Measurements from ENCODE around the gene GRIN2A. TPM values are rescaled to one million over a fixed set of nuclear protein-coding genes. Genes with fewer than 3 reads are reported as not detected.

Gene GRIN2A
- total and polyA plus RNA-seq, 2 experiments from 2014 or later, result 0.42 to 5.5 TPM

- Histone ChIP-seq H3K4me3 (no peak overlapping the region), H3K27me3 (no peaks in the 10 kb centered on the region), H3K4me1 (ENCODE audit: low read depth) (peaks cover under 1% of the 10 kb centered on the region), H3K36me3 (no peaks in the 10 kb centered on the region), H3K27ac (no peak overlapping the region), H3K9me3 (ENCODE audit: low read depth) (no peaks in the 10 kb centered on the region)
- no peak for DNase-seq (ENCODE audit: low read depth in 1 of 2, low spot score in 1 of 2)
- TF ChIP-seq CTCF (IDR thresholded peaks at IDR 0.05; ENCODE audit: low read depth, low read length), result no peak
Measured at GRCh38 chr16:9859701-9860327, 322.4 kb downstream of the GRIN2A start.

- H3K36me3 ChIP-seq, result no peaks in the 10 kb centered on the region
Measured at GRCh38 chr16:9854675-9855074, 327.6 kb downstream of the GRIN2A start.

GRCh38 chr16:9852003-9852402 is 330.2 kb downstream of the GRIN2A start:
- no peak overlapping the region for H3K27ac ChIP-seq
- no peak overlapping the region for H3K4me3 ChIP-seq
- no peak for TF ChIP-seq CTCF (IDR thresholded peaks at IDR 0.05; ENCODE audit: low read depth, low read length)
- H3K9me3 ChIP-seq (ENCODE audit: low read depth), result no peaks in the 10 kb centered on the region
- no peaks in the 10 kb centered on the region for H3K36me3 ChIP-seq
- no peaks in the 10 kb centered on the region for H3K27me3 ChIP-seq
- DNase-seq (ENCODE audit: low read depth in 1 of 2, low spot score in 1 of 2), result no peak
- H3K4me1 ChIP-seq (ENCODE audit: low read depth), result peaks cover 3% of the 10 kb centered on the region

More at GRCh38 chr16:9854675-9855074, 327.6 kb downstream of the GRIN2A start:
- H3K4me3 ChIP-seq, result no peak overlapping the region
- H3K27me3 ChIP-seq, result no peaks in the 10 kb centered on the region
- no peak for DNase-seq (ENCODE audit: low read depth in 1 of 2, low spot score in 1 of 2)
- H3K4me1 ChIP-seq (ENCODE audit: low read depth), result peaks cover 3% of the 10 kb centered on the region
- H3K9me3 ChIP-seq (ENCODE audit: low read depth), result no peaks in the 10 kb centered on the region
- no peak for TF ChIP-seq CTCF (IDR thresholded peaks at IDR 0.05; ENCODE audit: low read depth, low read length)
- no peak overlapping the region for H3K27ac ChIP-seq

- Histone ChIP-seq H3K27me3 (no peaks in the 10 kb centered on the region), H3K4me3 (no peak overlapping the region), H3K27ac (no peak overlapping the region), H3K9me3 (ENCODE audit: low read depth) (no peaks in the 10 kb centered on the region), H3K4me1 (ENCODE audit: low read depth) (peaks cover 3% of the 10 kb centered on the region), H3K36me3 (no peaks in the 10 kb centered on the region)
- TF ChIP-seq CTCF (IDR thresholded peaks at IDR 0.05; ENCODE audit: low read depth, low read length), result no peak
- DNase-seq (ENCODE audit: low read depth in 1 of 2, low spot score in 1 of 2), result no peak
Measured at GRCh38 chr16:9850817-9851216, 331.4 kb downstream of the GRIN2A start.

- no peaks in the 10 kb centered on the region for H3K9me3 ChIP-seq (ENCODE audit: low read depth)
- TF ChIP-seq CTCF (IDR thresholded peaks at IDR 0.05; ENCODE audit: low read depth, low read length), result no peak
- DNase-seq (ENCODE audit: low read depth in 1 of 2, low spot score in 1 of 2), result no peak
- H3K27ac ChIP-seq, result no peak overlapping the region
- no peaks in the 10 kb centered on the region for H3K27me3 ChIP-seq
- no peaks in the 10 kb centered on the region for H3K36me3 ChIP-seq
- peaks cover 2% of the 10 kb centered on the region for H3K4me1 ChIP-seq (ENCODE audit: low read depth)
- H3K4me3 ChIP-seq, result no peak overlapping the region
Measured at GRCh38 chr16:9849697-9850245, 332.5 kb downstream of the GRIN2A start.

Measured in cardiac muscle cell (in vitro differentiated cells and primary cell).